ACHN (cell line): ENCODE results near the gene PCDHB8.
"Not testable (repeated sequence)": the region's sequence is repeated elsewhere in the genome, so short reads cannot be mapped to it uniquely, and the experiment has no call there.

Experiments used
- DNase-seq: peaks from one replicate; pipeline ENCODE4 v3.0.0-alpha.2; 2015
- in situ Hi-C: cut with HindIII; loops from 2 replicates; pipeline ENCODE4 v1.10.0; 2017; ENCODE audit warnings: low sequenced_read_pairs, low pct_ligation_motif_present, low pct_unique_long_range_greater_than_20kb

The PCDHB8 gene

DNA sequence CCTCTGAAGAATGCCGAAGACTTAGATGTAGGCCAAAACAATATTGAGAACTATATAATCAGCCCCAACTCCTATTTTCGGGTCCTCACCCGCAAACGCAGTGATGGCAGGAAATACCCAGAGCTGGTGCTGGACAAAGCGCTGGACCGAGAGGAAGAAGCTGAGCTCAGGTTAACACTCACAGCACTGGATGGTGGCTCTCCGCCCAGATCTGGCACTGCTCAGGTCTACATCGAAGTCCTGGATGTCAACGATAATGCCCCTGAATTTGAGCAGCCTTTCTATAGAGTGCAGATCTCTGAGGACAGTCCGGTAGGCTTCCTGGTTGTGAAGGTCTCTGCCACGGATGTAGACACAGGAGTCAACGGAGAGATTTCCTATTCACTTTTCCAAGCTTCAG, 37.0 kb downstream of the PCDHB8 start:
- in situ Hi-C loops, DNase-seq: not testable (repeated sequence)

- in situ Hi-C loops, DNase-seq: not testable (repeated sequence)
Measured at GRCh38 chr5:141215504-141215903, 37.9 kb downstream of the PCDHB8 start.

DNA sequence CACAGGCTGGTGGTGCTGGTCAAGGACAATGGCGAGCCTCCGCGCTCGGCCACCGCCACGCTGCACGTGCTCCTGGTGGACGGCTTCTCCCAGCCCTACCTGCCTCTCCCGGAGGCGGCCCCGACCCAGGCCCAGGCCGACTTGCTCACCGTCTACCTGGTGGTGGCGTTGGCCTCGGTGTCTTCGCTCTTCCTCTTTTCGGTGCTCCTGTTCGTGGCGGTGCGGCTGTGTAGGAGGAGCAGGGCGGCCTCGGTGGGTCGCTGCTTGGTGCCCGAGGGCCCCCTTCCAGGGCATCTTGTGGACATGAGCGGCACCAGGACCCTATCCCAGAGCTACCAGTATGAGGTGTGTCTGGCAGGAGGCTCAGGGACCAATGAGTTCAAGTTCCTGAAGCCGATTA, 38.4 kb downstream of the PCDHB8 start:
- in situ Hi-C loops, DNase-seq: not testable (repeated sequence)

DNA sequence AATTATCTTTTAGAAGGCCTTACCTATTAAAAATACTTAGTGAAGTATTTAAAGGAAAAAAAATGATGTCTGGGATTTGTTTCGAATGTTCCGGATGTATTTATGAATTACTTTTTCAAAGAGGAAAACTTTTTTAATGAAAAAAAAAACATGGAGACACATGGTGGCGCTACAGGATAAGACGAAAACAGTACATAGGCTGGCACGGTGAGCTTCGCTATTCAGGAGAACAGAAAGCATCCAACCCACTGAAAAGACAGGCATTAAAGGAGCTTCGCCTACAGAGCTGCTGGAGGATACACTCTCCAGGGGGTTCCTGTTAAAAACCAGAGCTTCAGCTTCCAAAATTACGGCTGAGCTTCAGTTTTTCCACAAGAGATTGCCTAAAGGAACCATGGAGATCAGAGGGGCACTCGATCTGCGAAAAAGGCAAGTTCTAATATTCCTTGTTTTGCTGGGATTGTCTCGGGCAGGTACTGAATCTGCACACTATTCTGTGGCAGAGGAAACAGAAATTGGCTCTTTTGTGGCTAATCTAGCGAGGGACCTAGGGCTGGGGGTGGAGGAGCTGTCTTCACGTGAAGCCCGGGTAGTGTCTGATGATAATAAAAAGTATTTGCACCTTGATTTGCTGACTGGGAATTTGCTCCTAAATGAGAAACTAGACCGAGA, 45.7 kb downstream of the PCDHB8 start, which contains the start of gene PCDHB14:
TSS of gene PCDHB14 (plus strand) at position 232 of the 672 bp plus-strand sequence. CDS start at position 395, 163 bp downstream.
- in situ Hi-C loops, result no loop called here
- DNase-seq, result peak; percentile 62

GRCh38 chr5:141224844-141225243, 47.3 kb downstream of the PCDHB8 start:
- in situ Hi-C loops, DNase-seq: not testable (repeated sequence)

DNA sequence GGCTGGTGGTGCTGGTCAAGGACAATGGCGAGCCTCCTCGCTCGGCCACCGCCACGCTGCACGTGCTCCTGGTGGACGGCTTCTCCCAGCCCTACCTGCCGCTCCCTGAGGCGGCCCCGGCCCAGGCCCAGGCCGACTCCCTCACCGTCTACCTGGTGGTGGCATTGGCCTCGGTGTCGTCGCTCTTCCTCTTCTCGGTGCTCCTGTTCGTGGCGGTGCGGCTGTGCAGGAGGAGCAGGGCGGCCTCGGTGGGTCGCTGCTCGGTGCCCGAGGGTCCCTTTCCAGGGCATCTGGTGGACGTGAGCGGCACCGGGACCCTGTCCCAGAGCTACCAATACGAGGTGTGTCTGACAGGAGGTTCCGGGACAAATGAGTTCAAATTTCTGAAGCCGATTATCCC, 47.8 kb downstream of the PCDHB8 start:
- in situ Hi-C loops, DNase-seq: not testable (repeated sequence)
